ENCODE data around the gene LIFR. TPM values are rescaled to one million over a fixed set of nuclear protein-coding genes. Genes with fewer than 3 reads are reported as not detected.

LIFR gene
- 16.8 and 18.2 TPM in 2 replicates for total RNA-seq (ENCODE audit: low replicate concordance)

GRCh38 chr5:38556599-38557307 lies at the start of gene LIFR:
Gene LIFR (minus strand): TSS chr5:38556646. CDS start chr5:38530647, 25,999 bp downstream.

